Neural cell (in vitro differentiated cells): Measurements from ENCODE around the gene RIC3. TPM values are rescaled to one million over a fixed set of nuclear protein-coding genes. Genes with fewer than 3 reads are reported as not detected.

Experiments
- H2AFZ ChIP-seq: fragments of 200-600, 300-800 bp; sonication (generic), shearing (Covaris generic); 2 replicates; pipeline ENCODE4 v1.6.0; 2014; ENCODE audit warnings: low read depth, mild to moderate bottlenecking, antibody characterized with exemption, low read length, moderate library complexity
- H3F3A ChIP-seq: fragments of 200-600 bp; shearing (Covaris generic); 2 replicates; pipeline ENCODE4 v1.6.1; 2016; ENCODE audit warnings: mild to moderate bottlenecking, moderate library complexity, mixed read lengths, antibody characterized with exemption, low read length; ENCODE audit not compliant: insufficient read depth, poor library complexity, severe bottlenecking
- H3K27ac ChIP-seq: fragments of 200-600, 300-800 bp; sonication (generic), shearing (Covaris generic); 2 replicates; pipeline ENCODE4 v1.5.1; 2014; ENCODE audit warnings: mild to moderate bottlenecking, low read length, moderate library complexity
- H3K27me3 ChIP-seq: fragments of 300-800, 200-600 bp; sonication (generic), shearing (Covaris generic); 2 replicates; pipeline ENCODE4 v1.6.0; 2014; ENCODE audit warnings: mild to moderate bottlenecking, low read depth, low read length, moderate library complexity; ENCODE audit not compliant: insufficient read depth
- H3K36me3 ChIP-seq: fragments of 300-800, 200-600 bp; sonication (generic), shearing (Covaris generic); 2 replicates; pipeline ENCODE4 v1.5.1; 2014; ENCODE audit warnings: mild to moderate bottlenecking, antibody characterized with exemption, low read length, moderate library complexity; ENCODE audit not compliant: insufficient read depth
- H3K4me2 ChIP-seq: fragments of 300-800, 200-600 bp; sonication (generic), shearing (Covaris generic); 2 replicates; pipeline ENCODE4 v1.6.0; 2014; ENCODE audit warnings: mild to moderate bottlenecking, low read length
- H3K4me3 ChIP-seq: fragments of 300-800, 200-600 bp; sonication (generic), shearing (Covaris generic); 2 replicates; pipeline ENCODE4 v1.5.1; 2014; ENCODE audit warnings: mild to moderate bottlenecking, low read length, moderate library complexity
- H3K79me2 ChIP-seq: fragments of 200-600 bp; shearing (Covaris generic); replicated peaks from 2 replicates; pipeline ENCODE4 v1.6.0; 2014; ENCODE audit warnings: mild to moderate bottlenecking, low read length, moderate library complexity; ENCODE audit not compliant: insufficient read depth
- H3K9ac ChIP-seq: fragments of 300-800, 200-600 bp; sonication (generic), shearing (Covaris generic); 2 replicates; pipeline ENCODE4 v1.6.1; 2016; ENCODE audit warnings: mild to moderate bottlenecking, low read length, mixed read lengths
- H3K9me2 ChIP-seq: fragments of 200-600 bp; shearing (Covaris generic); 2 replicates; pipeline ENCODE4 v1.6.1; 2016; ENCODE audit warnings: mild to moderate bottlenecking, low read length, mixed read lengths; ENCODE audit not compliant: insufficient read depth
- H3K9me3 ChIP-seq: fragments of 200-600, 300-800 bp; sonication (generic), shearing (Covaris generic); 2 replicates; pipeline ENCODE4 v1.6.1; 2016; ENCODE audit warnings: mild to moderate bottlenecking, mixed run types, low read length, moderate library complexity, mixed read lengths
- H4K20me1 ChIP-seq: fragments of 200-600 bp; shearing (Covaris generic); 2 replicates; pipeline ENCODE4 v1.6.1; 2016; ENCODE audit warnings: mild to moderate bottlenecking, mixed run types; ENCODE audit not compliant: insufficient read depth
- EP300 ChIP-seq: fragments of 450-650 bp; conservative IDR thresholded peaks from 2 replicates; pipeline ENCODE4 v1.6.1; 2014; ENCODE audit warnings: antibody characterized with exemption, mild to moderate bottlenecking, moderate library complexity; ENCODE audit not compliant: poor library complexity, severe bottlenecking
- EZH2 ChIP-seq: fragments of 200-600, 300-800 bp; shearing (Covaris generic), sonication (generic); IDR thresholded peaks from 2 replicates; pipeline ENCODE4 v1.6.1; 2014; ENCODE audit warnings: antibody characterized with exemption, low read length, borderline replicate concordance, mild to moderate bottlenecking; ENCODE audit not compliant: insufficient read depth, poor library complexity, severe bottlenecking
- MXI1 ChIP-seq: fragments of 450-650 bp; conservative IDR thresholded peaks from 2 replicates; pipeline ENCODE4 v1.6.1; 2014; ENCODE audit warnings: antibody characterized with exemption, mild to moderate bottlenecking; ENCODE audit not compliant: poor library complexity, severe bottlenecking
- POLR2AphosphoS5 ChIP-seq: IDR thresholded peaks from 2 replicates; pipeline ENCODE4 v1.6.1; 2012
- RAD21 ChIP-seq: fragments of 450-650 bp; conservative IDR thresholded peaks from 2 replicates; pipeline ENCODE4 v1.6.1; 2014; ENCODE audit warnings: antibody characterized with exemption, mild to moderate bottlenecking, moderate library complexity
- SMC3 ChIP-seq: fragments of 450-650 bp; conservative IDR thresholded peaks from 2 replicates; pipeline ENCODE4 v1.6.1; 2014; ENCODE audit warnings: antibody characterized with exemption, mild to moderate bottlenecking, moderate library complexity; ENCODE audit not compliant: poor library complexity
- TAF1 ChIP-seq: IDR thresholded peaks from 2 replicates; pipeline ENCODE4 v1.6.1; 2012; ENCODE audit warnings: low read depth
- polyA plus RNA-seq: library from polyadenylated mRNA; depleted of rRNA; stranded (reverse); fragments of >200 nt; gene quantifications from 2 replicates; pipeline ENCODE4 v1.2.3, GENCODE V29; 2014
- TF ChIP-seq, protein P1 (sequence below): fragments of 450-650 bp; IDR thresholded peaks from 2 replicates; pipeline ENCODE4 v1.5.1; 2014; ENCODE audit warnings: antibody characterized with exemption, mild to moderate bottlenecking, moderate library complexity; ENCODE audit not compliant: poor library complexity, severe bottlenecking
- TF ChIP-seq, protein P2 (sequence below): IDR thresholded peaks from 2 replicates; pipeline ENCODE4 v1.6.1; 2012; ENCODE audit warnings: borderline replicate concordance

The RIC3 gene
- polyA plus RNA-seq, 1 donor from 2014 or later = 94.5 TPM

DNA sequence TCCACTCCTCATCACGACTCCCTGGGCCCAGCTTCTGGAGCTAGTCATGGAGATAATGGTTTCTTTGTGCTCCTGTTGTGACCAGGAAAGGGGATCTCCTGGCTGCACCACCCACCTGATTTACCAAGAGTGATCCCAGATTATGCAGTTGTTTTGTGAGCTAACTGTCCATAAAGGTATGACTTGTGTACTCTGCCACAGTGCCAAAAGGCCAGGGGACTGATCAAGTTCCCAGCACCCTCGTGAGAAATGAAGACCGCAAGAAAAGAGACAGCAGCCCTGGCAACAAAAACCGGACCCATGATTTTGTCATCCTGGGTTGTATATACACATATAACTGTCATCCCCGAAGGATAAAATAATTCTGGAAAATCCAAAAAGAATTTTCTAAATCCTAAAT is 61.2 kb downstream of the RIC3 start:
- H2AFZ ChIP-seq = no peak overlapping the region
- H3K36me3 ChIP-seq = peaks cover 5% of the 10 kb centered on the region
- H4K20me1 ChIP-seq = no peaks in the 10 kb centered on the region
- H3K27me3 ChIP-seq = no peaks in the 10 kb centered on the region
- no peaks in the 10 kb centered on the region for H3K79me2 ChIP-seq
- no peak overlapping the region for H3K27ac ChIP-seq
- H3K9ac ChIP-seq = no peak overlapping the region
- H3K4me2 ChIP-seq = no peak overlapping the region
- TF ChIP-seq RAD21 = no peak
- TF ChIP-seq EZH2 = no peak
- no peak for TF ChIP-seq EP300
- TF ChIP-seq MXI1 = no peak
- TF ChIP-seq, protein P1, sequence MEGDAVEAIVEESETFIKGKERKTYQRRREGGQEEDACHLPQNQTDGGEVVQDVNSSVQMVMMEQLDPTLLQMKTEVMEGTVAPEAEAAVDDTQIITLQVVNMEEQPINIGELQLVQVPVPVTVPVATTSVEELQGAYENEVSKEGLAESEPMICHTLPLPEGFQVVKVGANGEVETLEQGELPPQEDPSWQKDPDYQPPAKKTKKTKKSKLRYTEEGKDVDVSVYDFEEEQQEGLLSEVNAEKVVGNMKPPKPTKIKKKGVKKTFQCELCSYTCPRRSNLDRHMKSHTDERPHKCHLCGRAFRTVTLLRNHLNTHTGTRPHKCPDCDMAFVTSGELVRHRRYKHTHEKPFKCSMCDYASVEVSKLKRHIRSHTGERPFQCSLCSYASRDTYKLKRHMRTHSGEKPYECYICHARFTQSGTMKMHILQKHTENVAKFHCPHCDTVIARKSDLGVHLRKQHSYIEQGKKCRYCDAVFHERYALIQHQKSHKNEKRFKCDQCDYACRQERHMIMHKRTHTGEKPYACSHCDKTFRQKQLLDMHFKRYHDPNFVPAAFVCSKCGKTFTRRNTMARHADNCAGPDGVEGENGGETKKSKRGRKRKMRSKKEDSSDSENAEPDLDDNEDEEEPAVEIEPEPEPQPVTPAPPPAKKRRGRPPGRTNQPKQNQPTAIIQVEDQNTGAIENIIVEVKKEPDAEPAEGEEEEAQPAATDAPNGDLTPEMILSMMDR = no peak
- TF ChIP-seq SMC3 = no peak
- no peak for TF ChIP-seq POLR2AphosphoS5
- TF ChIP-seq, protein P2, sequence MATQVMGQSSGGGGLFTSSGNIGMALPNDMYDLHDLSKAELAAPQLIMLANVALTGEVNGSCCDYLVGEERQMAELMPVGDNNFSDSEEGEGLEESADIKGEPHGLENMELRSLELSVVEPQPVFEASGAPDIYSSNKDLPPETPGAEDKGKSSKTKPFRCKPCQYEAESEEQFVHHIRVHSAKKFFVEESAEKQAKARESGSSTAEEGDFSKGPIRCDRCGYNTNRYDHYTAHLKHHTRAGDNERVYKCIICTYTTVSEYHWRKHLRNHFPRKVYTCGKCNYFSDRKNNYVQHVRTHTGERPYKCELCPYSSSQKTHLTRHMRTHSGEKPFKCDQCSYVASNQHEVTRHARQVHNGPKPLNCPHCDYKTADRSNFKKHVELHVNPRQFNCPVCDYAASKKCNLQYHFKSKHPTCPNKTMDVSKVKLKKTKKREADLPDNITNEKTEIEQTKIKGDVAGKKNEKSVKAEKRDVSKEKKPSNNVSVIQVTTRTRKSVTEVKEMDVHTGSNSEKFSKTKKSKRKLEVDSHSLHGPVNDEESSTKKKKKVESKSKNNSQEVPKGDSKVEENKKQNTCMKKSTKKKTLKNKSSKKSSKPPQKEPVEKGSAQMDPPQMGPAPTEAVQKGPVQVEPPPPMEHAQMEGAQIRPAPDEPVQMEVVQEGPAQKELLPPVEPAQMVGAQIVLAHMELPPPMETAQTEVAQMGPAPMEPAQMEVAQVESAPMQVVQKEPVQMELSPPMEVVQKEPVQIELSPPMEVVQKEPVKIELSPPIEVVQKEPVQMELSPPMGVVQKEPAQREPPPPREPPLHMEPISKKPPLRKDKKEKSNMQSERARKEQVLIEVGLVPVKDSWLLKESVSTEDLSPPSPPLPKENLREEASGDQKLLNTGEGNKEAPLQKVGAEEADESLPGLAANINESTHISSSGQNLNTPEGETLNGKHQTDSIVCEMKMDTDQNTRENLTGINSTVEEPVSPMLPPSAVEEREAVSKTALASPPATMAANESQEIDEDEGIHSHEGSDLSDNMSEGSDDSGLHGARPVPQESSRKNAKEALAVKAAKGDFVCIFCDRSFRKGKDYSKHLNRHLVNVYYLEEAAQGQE = no peak
- TF ChIP-seq TAF1 = no peak
- no peak overlapping the region for H3K4me3 ChIP-seq
- no peaks in the 10 kb centered on the region for H3K9me3 ChIP-seq
- H3F3A ChIP-seq = no peaks in the 10 kb centered on the region
- no peaks in the 10 kb centered on the region for H3K9me2 ChIP-seq

DNA sequence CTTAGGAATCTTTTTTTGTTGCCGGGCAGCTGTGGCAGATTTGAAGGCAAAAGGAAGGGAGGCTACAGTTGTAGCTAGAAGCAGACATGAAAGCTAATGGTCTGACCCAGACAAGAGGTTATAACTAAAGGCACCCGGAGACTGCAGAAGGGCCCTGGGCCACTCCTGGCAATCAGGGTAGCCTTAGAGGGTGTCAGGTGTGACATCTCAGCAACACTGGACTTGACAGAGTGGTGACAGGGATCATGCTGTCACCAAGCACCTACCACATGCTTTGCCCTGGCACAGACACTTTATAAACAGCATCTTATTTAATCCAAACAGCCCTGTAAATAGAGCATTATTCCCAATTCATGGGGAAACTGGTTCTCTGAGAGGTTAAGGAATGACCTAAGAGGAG is 62.1 kb downstream of the RIC3 start:
- H3K4me3 ChIP-seq = no peak overlapping the region

More for the DNA sequence above, 62.1 kb downstream of the RIC3 start:
- TF ChIP-seq MXI1 (no peak), EZH2 (no peak), POLR2AphosphoS5 (no peak)
- TF ChIP-seq, protein P1 = no peak
- Histone ChIP-seq H3F3A (no peaks in the 10 kb centered on the region), H3K27me3 (no peaks in the 10 kb centered on the region), H3K4me2 (no peak overlapping the region), H3K79me2 (no peaks in the 10 kb centered on the region), H3K9me3 (no peaks in the 10 kb centered on the region), H3K27ac (no peak overlapping the region), H2AFZ (no peak overlapping the region), H3K9ac (no peak overlapping the region), H3K36me3 (peaks cover 5% of the 10 kb centered on the region), H4K20me1 (no peaks in the 10 kb centered on the region), H3K9me2 (no peaks in the 10 kb centered on the region)
